ENCODE measurements around the gene AKNA.

Gene AKNA

DNA sequence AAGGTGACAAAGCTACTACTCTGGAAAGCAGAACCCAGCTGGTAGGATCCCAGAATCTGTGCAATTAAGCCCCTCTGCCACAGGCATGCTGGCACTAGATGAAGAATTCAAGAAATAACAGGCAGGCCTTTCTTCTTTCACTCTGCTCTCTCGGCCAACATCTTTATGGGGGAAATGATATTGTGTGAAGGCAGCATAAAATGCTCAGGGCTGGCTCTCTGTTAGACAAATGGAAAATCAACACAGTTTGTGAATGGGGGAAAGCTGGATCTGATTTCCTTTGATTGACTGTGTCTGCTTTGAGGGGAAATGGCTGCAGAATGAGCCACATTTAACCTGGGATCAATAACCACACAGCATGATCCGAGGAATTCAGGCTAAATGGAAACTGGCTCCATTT, 29.1 kb upstream of the AKNA start:
- no peak for DNase-seq

DNA sequence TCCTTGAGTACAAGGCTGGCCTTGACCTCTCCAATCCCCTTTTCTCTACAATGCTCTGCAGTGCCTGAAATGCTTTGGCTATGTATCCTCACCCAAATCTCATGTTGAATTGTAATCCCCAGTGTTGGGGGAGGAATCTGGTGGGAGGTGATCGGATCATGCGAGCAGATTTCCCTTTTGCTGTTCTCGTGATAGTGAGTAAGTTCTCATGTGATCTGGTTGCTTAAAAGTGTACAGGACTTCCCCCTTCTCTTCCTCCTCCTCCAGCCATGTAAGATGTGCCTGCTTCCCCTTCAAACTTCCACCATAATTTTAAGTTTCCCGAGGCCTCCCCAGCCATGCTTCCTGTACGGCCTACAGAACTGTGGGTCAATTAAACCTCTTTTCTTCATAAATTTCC, 28.5 kb upstream of the AKNA start:
- peak; percentile 89 to 94 for DNase-seq

GRCh38 chr9:114414346-114414745, 26.6 kb upstream of the AKNA start:
- DNase-seq: peak; percentile 30 to 33

DNA sequence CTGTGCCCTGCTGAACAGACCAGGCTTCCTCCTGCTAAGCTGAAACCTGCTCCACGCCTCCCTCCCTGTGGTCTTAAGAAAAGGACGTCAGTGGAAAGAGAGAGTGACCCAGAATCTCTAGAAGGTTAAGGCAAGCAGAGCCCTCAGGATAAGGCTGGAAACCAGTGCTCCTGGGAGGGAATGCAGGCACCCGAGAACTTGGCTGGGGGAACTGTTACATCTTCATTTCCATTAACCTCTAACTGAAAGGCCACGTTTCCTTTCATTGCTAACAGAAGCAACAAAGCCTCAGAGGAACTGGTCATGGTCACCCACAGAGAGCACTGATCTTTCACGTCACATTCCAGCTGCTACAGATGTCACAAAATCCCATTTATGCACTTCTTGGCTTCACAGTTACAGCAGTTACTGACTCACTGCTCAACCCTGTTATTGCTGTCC, 26.1 kb upstream of the AKNA start:
- peak; percentile 44 to 55 for DNase-seq

DNA sequence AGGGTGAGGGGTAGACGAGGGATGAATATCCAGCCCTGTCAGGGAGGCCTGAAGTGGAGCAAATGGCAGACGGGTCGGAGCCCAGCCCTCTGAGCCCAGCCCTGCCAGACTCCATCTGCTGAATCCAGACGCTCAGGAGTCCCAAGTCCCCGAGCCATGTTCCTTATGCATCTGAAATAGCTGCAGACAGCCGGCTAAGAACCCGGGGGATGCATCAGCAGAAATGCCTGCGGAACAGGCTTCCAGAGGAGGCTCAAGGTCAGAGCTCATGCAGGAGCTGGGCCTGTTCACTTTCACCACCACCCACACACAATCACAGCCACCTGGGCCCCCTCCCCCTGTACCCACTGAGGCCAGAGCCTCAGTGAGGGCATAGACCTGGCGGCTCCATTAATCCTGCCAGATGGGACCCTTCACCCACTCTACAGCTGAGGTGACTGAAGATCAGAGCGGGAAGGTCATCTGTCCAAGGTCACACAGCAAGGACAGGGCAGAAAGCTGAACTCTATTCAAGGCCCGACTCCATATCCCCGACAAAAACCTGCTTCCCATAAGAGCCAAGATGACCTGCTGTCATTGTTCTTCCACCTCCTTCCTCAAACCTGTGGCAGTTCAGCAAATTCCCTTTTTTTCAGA, 24.4 kb upstream of the AKNA start:
- no peak for DNase-seq

GRCh38 chr9:114411452-114411851, 23.7 kb upstream of the AKNA start:
- DNase-seq: no peak

GRCh38 chr9:114410910-114411309, 23.1 kb upstream of the AKNA start:
- DNase-seq: no peak

DNA sequence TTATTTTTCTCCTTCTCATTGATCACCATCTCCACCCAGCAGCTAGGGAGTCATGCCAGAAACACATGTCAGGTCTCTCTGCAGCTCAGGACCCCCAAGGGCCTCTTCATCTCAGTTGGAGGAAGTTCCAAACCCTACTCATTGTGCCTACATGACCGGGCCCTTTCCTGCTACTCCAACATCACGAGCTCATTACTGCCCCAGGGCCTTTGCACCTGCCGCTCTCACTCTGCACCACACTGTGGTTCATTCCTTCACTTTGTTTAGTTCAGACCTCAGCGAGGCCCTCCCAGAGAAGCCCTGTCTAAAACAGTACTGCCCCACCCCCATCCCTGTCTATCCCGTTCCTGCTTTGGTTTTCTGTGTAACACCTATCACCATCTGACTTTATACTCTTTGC, 22.1 kb upstream of the AKNA start:
- no peak for DNase-seq

GRCh38 chr9:114409103-114409780, 21.5 kb upstream of the AKNA start:
- DNase-seq: peak; percentile 55 to 56

DNA sequence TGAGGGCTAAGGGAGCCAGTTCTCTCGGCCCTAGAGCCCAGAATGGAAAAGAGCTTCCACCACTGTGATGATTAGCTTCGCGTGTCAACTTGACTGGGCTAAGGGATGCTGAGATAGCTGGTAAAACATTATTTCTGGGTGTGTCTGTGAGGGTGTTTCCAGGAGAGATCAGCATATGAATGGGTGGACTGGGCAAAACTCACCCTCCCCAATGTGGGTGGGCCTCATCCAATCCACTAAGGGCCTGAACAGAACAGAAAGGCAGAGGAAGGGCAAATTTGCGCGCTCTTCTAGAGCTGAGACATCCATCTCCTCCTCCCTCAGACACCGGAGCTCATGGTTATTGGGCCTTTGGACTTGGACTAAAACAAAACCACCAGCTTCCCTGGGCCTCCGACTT, 20.9 kb upstream of the AKNA start:
- DNase-seq: no peak

GRCh38 chr9:114407889-114408288, 20.1 kb upstream of the AKNA start:
- DNase-seq: no peak

GRCh38 chr9:114406441-114406840, 18.7 kb upstream of the AKNA start:
- no peak for DNase-seq

DNA sequence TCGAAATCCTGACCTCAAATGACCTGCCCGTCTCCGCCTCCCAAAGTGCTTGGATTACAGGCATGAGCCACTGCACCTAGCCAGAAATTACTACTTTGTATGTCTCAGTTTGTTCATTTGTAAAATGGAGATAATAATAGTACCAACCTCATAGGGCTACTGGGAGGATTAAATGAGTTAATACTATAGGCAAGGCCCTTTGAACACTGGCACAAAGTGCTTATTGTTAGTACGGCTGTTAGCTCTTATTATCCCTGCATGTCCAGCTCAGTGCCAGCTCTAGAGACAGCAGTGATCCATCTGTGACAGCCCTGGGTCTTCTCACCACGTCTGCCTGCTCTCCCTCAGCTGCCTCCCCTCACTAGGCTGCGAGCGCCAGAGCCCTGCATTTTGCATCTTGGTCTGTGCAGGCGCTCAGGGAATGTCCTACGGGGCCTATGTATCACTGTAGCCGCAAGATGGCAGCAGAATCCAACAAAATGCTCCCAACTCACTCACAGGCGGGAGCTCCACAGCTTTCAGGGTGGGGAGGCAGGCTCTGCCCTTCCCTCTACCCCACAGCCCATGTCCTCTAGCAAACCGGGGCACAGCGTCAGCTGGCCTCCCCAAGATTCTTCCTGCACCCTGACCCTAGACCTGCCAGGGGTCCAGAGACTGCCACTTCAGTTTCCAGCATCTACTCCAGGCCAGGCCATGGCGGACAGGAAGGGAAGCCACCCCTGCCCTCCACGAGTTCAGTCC, 17.7 kb upstream of the AKNA start:
- peak; percentile 72 to 91 for DNase-seq

DNA sequence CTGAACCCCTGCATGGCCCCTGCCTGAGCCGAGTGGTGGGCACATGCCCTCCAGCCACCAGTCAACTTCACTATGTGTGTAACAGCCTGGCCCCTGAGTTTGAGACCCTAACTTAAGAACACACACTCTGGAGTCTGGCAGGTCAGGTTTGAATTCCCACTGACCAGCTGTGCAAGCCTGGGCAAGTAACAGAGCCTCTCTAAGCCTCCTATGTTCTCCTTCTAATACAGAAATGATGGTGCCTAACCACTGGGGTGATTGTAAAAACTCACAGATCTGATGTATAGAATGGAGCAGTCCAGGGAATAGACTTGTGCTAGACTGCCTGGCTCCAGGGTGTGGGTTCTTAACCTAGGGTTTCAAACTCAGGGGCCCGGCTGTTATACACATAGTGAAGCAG, 16.7 kb upstream of the AKNA start:
- DNase-seq: no peak

GRCh38 chr9:114403153-114403756, 15.5 kb upstream of the AKNA start:
- DNase-seq: no peak

DNA sequence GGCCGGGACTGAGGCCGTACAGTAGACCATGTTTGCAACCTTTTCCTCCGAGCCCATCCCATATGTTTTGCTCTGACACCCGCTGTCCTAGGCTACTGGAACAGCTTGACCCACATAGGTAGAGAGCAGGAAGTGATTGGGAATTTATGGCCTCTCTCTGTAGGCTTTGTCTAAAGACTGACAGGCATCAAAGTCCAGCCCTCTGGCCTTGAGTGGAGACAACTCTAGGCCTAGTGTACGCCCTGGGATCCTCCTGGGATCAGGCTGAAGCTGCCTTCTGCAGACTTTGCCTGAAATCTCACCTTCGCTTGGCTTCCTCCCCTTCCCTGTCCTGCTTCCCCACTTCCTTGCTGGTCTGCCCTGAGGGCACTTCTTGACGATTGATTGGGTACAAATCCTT, 13.6 kb upstream of the AKNA start:
- no peak for DNase-seq

DNA sequence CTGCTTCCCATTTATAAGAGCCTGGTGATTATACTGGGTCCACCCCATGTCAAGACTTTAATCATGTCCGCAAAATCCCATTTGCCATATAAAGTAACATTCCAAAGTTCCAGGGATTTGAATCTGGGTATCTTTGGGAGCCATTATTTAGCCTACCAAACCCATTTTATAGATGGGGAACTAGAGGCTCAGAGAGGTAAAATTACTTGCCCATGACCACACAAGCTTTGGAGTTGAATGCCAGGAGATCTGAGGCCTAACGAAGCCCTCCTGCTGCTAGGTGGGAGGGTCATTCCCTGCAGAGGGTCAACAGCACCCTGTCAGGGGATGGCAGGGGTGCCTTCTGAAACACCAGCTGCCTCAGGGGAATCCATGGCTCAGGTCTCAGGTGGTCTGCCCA, 13.0 kb upstream of the AKNA start:
- no peak for DNase-seq

GRCh38 chr9:114400219-114400618, 12.4 kb upstream of the AKNA start:
- no peak for DNase-seq

DNA sequence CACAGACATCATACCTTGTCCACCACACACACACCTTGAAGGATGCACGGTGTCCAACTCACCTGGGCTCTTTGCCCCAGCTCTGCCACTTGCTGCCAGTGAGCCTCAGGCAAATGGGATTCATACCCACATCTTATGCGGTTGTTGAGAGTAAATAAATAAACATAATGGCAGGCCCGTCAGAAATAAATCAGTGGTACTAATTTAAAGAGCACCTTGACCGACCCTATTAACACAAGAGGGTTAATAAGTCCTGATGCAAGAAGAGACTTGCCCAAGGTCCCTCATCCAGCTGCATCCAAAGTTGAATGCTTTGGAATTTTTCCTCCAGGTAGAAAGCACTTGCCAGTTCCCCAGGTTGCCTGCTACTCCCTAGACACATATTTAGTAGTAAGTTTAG, 11.6 kb upstream of the AKNA start:
- no peak for DNase-seq

DNA sequence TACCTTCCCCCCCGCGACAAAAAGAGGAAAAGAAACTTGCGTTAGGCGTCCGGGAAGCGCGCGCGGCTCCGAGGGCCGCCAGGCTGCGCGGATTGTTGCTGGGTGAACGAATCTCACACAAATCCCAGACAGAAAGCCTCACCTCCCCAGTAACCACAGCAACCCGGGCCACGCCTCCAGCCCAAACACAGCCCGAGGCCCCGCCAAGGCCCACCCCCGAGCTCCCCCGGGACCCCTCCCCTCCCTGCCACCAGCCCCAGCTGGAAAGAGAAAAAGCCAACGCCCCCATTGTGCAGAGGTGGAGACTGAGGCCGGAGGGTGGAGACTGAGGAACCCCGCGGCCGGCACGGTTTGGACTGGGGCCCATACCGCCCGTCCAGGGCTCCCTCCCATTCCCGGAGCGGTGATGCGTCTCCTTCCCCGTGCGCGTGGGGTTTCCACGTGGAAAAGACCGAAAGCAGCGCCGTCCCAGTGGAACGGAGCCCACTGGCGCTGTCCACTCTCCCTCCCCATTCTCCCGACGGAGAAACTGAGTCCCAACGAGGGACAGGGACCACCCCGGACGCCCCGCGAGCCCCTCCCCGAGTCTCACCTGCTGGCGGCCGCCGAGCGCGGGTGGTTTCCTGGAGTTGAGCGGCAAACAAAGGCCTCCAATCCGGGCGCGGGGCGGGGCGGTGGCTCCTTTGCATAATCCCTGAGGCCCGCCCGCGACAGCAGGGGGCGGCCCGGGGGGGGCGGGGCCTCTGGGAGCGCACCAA, 10.2 kb upstream of the AKNA start:
- DNase-seq: peak; percentile 89 to 97

- DNase-seq: no peak
Observed at GRCh38 chr9:114397219-114397847, 9.6 kb upstream of the AKNA start.

- no peak for DNase-seq
Observed at GRCh38 chr9:114396558-114397218, 8.9 kb upstream of the AKNA start.

Data from inflammatory macrophage treated with lipopolysaccharide for 1 hour (primary cell).